DOHH2 (cell line): Measurements from ENCODE around the gene PMPCA.

Experiments used
- CTCF ChIP-seq: fragments of 200-600 bp; sonication (generic); IDR thresholded peaks from one replicate; pipeline ENCODE4 v1.5.1; 2014; ENCODE audit warnings: antibody characterized with exemption, mild to moderate bottlenecking, low read depth, low read length; ENCODE audit not compliant: poor library complexity, severe bottlenecking
- EZH2phosphoT487 ChIP-seq: fragments of 200-600 bp; sonication (generic); IDR thresholded peaks from 2 replicates; pipeline ENCODE4 v1.6.1; 2017; ENCODE audit warnings: borderline replicate concordance, mild to moderate bottlenecking, antibody characterized with exemption, low read length, moderate library complexity, mixed read lengths

DNA sequence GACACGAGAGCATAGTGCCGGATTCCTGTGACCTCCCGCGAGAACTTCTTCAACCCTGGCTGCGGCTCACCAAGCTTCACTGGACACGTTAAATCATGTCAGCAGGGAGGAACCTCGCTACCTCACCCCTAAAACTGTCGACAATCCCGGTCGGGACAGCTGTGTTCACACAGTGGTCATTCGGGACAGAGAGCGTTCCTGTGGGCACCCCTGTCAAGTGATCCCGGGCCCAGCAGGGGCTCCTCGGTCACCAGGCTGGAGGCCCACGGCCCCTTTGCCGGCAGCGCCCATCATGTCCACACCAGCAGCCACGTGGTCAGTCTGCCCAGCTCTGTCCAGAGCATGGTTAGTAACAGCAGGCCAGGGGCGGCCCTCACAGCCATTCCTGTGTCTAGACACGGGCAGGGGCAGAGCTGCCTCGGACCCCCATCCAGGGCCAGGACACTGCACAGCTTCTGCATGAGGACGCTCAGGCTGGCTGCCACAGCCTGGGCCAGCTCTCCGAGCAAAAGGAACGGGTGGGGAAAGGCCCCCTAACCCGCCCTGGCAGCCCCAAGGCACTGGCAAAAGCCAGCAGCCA, 25.7 kb downstream of the PMPCA start:
- TF ChIP-seq CTCF = no peak
- TF ChIP-seq EZH2phosphoT487 = no peak
